Astrocyte (in vitro differentiated cells and primary cell): ENCODE data around the gene TAF6L. TPM values are rescaled to one million over a fixed set of nuclear protein-coding genes. Genes with fewer than 3 reads are reported as not detected.
A peak's percentile ranks its signal among the peaks of the same experiment; 100 is the strongest.

Experiments used
- DNase-seq: peaks from one replicate; pipeline ENCODE4 v3.0.0-alpha.2; 2010; ENCODE audit warnings: low read depth
- FAIRE-seq: peaks from 2 replicates; lab custom pipeline; 2011; peaks lifted over from hg19 to GRCh38; lab: Jason Lieb, UNC
- H2AFZ ChIP-seq: 2 replicates; pipeline ENCODE4 v1.6.0; 2012; ENCODE audit warnings: low read depth, low read length, inconsistent platforms
- H3K27ac ChIP-seq: 2 replicates; pipeline ENCODE4 v1.5.1; 2011; ENCODE audit warnings: low read depth, low read length, inconsistent platforms
- H3K27me3 ChIP-seq: 2 replicates; pipeline ENCODE4 v1.6.0; 2011; ENCODE audit warnings: low read length, inconsistent platforms; ENCODE audit not compliant: insufficient read depth
- H3K36me3 ChIP-seq: 2 replicates; pipeline ENCODE4 v1.5.1; 2011; ENCODE audit warnings: low read length, inconsistent platforms; ENCODE audit not compliant: insufficient read depth
- H3K4me1 ChIP-seq: 2 replicates; pipeline ENCODE4 v1.5.1; 2011; ENCODE audit warnings: low read length, inconsistent platforms; ENCODE audit not compliant: insufficient read depth
- H3K4me2 ChIP-seq: 2 replicates; pipeline ENCODE4 v1.6.0; 2012; ENCODE audit warnings: low read length, inconsistent platforms
- H3K4me3 ChIP-seq: 2 replicates; pipeline ENCODE4 v1.5.1; 2011; ENCODE audit warnings: low read depth, mild to moderate bottlenecking, low read length, inconsistent platforms; ENCODE audit not compliant: insufficient read depth
- H3K79me2 ChIP-seq: 2 replicates; pipeline ENCODE4 v1.6.0; 2012; ENCODE audit warnings: mild to moderate bottlenecking, low read length, inconsistent platforms; ENCODE audit not compliant: insufficient read depth
- H3K9ac ChIP-seq: 2 replicates; pipeline ENCODE4 v1.6.0; 2012; ENCODE audit warnings: mild to moderate bottlenecking, low read length, inconsistent platforms
- H3K9me3 ChIP-seq: 2 replicates; pipeline ENCODE4 v1.5.1; 2012; ENCODE audit warnings: low read depth, mild to moderate bottlenecking, low read length, inconsistent platforms; ENCODE audit not compliant: insufficient read depth
- H4K20me1 ChIP-seq: 2 replicates; pipeline ENCODE4 v1.6.0; 2012; ENCODE audit warnings: low read length, inconsistent platforms; ENCODE audit not compliant: insufficient read depth
- H3K27ac Mint-ChIP-seq: one replicate; pipeline ENCODE4 v1.8.0; 2021; ENCODE audit warnings: mild to moderate bottlenecking, mixed read lengths; ENCODE audit not compliant: unreplicated experiment
- H3K27me3 Mint-ChIP-seq: one replicate; pipeline ENCODE4 v1.8.0; 2021; ENCODE audit warnings: low read depth, mixed read lengths; ENCODE audit not compliant: unreplicated experiment
- H3K36me3 Mint-ChIP-seq: one replicate; pipeline ENCODE4 v1.8.0; 2021; ENCODE audit warnings: low read depth, mixed read lengths; ENCODE audit not compliant: unreplicated experiment
- H3K4me1 Mint-ChIP-seq: one replicate; pipeline ENCODE4 v1.8.0; 2021; ENCODE audit warnings: low read depth, mixed read lengths; ENCODE audit not compliant: unreplicated experiment
- H3K4me3 Mint-ChIP-seq: one replicate; pipeline ENCODE4 v1.8.0; 2021; ENCODE audit warnings: mild to moderate bottlenecking, moderate library complexity, mixed read lengths; ENCODE audit not compliant: unreplicated experiment
- H3K9me3 Mint-ChIP-seq: one replicate; pipeline ENCODE4 v1.8.0; 2021; ENCODE audit warnings: mild to moderate bottlenecking, mixed read lengths; ENCODE audit not compliant: unreplicated experiment
- EZH2 ChIP-seq: IDR thresholded peaks from 2 replicates; pipeline ENCODE4 v1.6.1; 2012; ENCODE audit warnings: mild to moderate bottlenecking, low read length, inconsistent platforms; ENCODE audit not compliant: insufficient read depth
- total RNA-seq: library from RNA; stranded (reverse); gene quantifications from 2 replicates; pipeline ENCODE4 v1.2.1, GENCODE V29; 2021
- TF ChIP-seq, protein P1 (sequence below): IDR thresholded peaks from 2 replicates; pipeline ENCODE4 v1.5.1; 2011; ENCODE audit warnings: low read depth, mild to moderate bottlenecking, inconsistent platforms, low read length, moderate library complexity; ENCODE audit not compliant: insufficient read depth

Gene TAF6L
- total RNA-seq, 1 donor from 2014 or later: 14.7 TPM

DNA sequence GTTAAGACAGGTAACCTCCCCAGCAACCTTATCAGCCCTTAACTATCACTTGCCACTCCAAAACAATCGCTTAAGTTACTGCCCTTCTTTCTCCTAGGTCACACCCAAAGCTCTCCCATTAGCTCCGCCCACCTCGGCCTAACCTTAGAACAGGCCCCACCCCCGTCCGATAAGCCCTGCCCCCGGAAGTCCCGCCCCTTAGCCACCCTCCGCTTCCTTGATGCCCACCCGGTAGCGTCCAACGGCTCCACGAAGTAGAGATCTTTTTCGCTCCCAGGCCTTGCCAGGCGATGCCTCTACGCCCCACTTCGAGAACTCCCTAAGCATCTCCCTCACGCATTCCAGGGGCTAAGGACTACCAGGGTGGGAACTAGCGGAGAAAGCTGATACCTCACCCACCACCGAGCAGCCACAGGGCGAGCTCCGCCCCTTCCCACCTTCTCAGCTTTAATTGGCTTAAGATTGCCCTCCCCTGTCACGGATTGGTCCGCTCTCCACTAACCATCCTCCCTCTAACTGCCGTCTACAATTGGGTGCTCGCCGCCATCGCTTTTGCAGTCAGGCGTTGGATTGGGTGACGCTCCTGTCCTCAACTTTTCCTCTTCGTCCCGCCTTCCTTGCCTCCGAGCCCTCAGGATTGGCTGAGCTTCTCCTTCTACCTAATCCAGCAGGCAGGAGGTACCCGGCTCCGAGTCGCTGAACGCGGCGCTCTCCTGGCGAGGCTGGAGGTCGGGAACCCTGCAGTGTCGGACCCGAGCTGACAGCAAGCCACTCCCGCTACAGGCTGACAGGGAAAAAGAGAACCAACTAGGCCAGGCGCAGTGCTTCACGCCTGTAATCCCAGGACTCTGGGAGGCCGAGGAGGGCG lies 17.2 kb upstream of the TAF6L start, which contains the start of gene ZBTB3:
Gene ZBTB3 (minus strand): TSS at position 425 of the 868 bp plus-strand sequence. CDS start 496 bp downstream, outside the sequence.
- peaks cover 2% of the 10 kb centered on the region for H3K36me3 Mint-ChIP-seq
- H3K4me1 ChIP-seq: peaks cover 4% of the 10 kb centered on the region
- peak within 1 kb of the TSS; percentile 91 for H3K27ac ChIP-seq
- peak within 1 kb of the TSS; percentile 92 for H3K27ac Mint-ChIP-seq
- peak within 1 kb of the TSS; percentile 81 for H3K4me2 ChIP-seq
- DNase-seq (peak; percentile 98), FAIRE-seq (no peak)
- peak within 1 kb of the TSS; percentile 97 for H3K4me3 Mint-ChIP-seq
- H3K4me3 ChIP-seq: peak within 1 kb of the TSS; percentile 85
- H3K27me3 Mint-ChIP-seq: no peaks in the 10 kb centered on the region
- H3K79me2 ChIP-seq: peaks cover 19% of the 10 kb centered on the region
- H3K9me3 Mint-ChIP-seq: no peaks in the 10 kb centered on the region
- no peaks in the 10 kb centered on the region for H3K36me3 ChIP-seq
- peak within 1 kb of the TSS; percentile 93 for H3K9ac ChIP-seq
- peaks cover 5% of the 10 kb centered on the region for H3K4me1 Mint-ChIP-seq
- H3K27me3 ChIP-seq: no peaks in the 10 kb centered on the region
- TF ChIP-seq, protein P1, sequence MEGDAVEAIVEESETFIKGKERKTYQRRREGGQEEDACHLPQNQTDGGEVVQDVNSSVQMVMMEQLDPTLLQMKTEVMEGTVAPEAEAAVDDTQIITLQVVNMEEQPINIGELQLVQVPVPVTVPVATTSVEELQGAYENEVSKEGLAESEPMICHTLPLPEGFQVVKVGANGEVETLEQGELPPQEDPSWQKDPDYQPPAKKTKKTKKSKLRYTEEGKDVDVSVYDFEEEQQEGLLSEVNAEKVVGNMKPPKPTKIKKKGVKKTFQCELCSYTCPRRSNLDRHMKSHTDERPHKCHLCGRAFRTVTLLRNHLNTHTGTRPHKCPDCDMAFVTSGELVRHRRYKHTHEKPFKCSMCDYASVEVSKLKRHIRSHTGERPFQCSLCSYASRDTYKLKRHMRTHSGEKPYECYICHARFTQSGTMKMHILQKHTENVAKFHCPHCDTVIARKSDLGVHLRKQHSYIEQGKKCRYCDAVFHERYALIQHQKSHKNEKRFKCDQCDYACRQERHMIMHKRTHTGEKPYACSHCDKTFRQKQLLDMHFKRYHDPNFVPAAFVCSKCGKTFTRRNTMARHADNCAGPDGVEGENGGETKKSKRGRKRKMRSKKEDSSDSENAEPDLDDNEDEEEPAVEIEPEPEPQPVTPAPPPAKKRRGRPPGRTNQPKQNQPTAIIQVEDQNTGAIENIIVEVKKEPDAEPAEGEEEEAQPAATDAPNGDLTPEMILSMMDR: no peak
- TF ChIP-seq EZH2: no peak
- peak within 1 kb of the TSS; percentile 96 for H2AFZ ChIP-seq
- H4K20me1 ChIP-seq: no peaks in the 10 kb centered on the region
- H3K9me3 ChIP-seq: no peaks in the 10 kb centered on the region

DNA sequence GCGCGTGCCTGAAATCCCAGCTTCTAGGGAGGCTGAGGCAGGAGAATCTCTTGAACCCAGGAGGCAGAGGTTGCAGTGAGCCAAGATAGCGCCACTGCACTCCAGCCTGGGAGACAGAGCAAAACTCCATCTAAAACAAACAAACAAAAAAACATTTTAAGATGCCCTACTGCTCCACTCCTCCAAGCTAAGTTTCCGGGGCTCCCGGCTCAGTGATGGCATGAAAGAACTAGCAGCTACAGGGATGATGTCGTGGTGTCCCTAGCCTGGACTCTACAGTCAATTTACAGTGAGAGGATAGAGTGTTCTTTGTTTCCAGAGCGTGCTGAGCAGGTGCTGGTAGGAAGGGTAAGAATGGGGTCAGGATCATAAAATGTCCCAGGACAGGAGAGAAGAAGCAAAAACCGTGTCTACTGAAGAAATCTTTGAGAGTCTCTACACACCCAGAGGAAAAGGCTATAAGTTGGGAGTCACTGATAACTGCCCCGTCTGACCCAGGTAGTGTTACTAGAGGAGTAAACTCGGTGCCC lies 16.0 kb upstream of the TAF6L start:
- Histone ChIP-seq H4K20me1 (no peaks in the 10 kb centered on the region), H3K9me3 (no peaks in the 10 kb centered on the region), H3K9ac (no peak overlapping the region), H2AFZ (no peak overlapping the region), H3K4me1 (peaks cover 4% of the 10 kb centered on the region), H3K27ac (no peak overlapping the region), H3K4me2 (no peak overlapping the region), H3K36me3 (no peaks in the 10 kb centered on the region), H3K27me3 (no peaks in the 10 kb centered on the region), H3K4me3 (no peak overlapping the region), H3K79me2 (peaks cover 19% of the 10 kb centered on the region)
- FAIRE-seq (no peak), DNase-seq (no peak)
- TF ChIP-seq EZH2: no peak
- TF ChIP-seq, protein P1: no peak
- no peak overlapping the region for H3K27ac Mint-ChIP-seq
- H3K4me3 Mint-ChIP-seq: no peak overlapping the region
- H3K9me3 Mint-ChIP-seq: no peaks in the 10 kb centered on the region
- H3K27me3 Mint-ChIP-seq: no peaks in the 10 kb centered on the region
- H3K36me3 Mint-ChIP-seq: peaks cover 2% of the 10 kb centered on the region
- H3K4me1 Mint-ChIP-seq: peaks cover 2% of the 10 kb centered on the region
